ENCODE results near the gene WDSUB1. TPM values are rescaled to one million over a fixed set of nuclear protein-coding genes. Genes with fewer than 3 reads are reported as not detected.

WDSUB1 gene
- polyA plus RNA-seq, 3 donors = 6.0 to 6.3 (median 6.0) TPM

DNA sequence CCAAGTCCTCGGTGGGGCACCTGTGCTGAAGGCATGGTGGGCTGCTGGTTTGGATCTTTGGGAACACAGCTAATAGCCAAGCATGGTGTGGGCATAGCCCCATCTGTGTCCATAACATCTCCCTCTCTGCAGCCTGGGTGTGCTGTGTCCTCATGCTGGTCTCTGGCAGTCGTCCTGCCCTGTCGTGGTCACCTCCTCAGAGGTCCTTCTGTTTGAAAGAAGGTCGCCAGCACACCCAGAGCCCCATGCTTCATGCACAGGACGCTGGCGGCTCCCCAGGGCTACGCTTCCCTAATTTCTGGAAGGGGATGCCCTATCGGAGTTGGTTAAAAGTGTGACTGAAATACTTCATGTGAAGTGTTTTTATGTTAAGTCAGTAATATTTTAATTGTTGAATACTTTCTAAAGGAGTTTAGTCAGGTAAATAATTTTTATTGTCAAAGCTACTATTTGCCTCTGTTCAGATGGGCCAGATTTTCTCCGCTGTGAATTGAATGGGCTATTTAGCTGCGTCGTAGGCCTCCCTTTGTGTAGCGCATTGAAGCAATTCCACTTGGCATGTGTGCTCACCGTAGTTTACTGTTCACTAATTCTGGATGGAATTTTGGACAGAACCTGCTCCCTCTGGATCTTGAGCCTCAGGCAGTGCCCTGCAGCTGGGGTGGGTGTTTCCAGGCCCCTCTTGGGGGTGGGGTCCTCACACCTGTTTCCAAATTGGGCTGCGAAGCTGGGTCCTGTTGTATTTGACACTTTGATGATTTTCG is 81.9 kb downstream of the WDSUB1 start:
- WGBS, 3 donors = 93 to 97% (median 95%) methylated on average over 15 of the region's 15 CpGs
- H3K27ac ChIP-seq (ENCODE audit: low read depth, low read length) = no peak overlapping the region

DNA sequence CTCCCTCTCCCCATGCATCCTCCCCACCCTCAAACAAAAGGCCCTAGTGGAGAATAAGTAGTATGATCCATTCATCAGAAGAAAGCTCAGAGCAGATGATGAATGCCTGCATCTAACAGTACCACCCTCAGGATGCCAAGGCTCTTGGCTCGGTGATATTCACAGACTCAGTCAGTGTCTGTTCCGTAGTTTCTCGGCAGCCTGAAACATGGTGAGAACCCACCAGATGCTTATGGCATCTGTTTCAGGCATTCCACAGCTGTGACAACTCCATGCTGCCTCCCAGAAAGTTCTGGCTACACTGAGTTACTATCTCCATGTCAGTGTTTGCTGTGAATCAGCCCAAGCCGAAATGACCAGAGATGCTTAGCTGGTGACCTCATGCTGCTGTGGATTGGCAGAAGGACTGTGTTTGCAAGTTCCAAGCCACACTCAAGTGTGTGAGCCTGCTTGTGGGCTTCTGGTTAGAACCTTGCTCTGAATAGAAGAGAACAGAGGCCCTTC is 83.9 kb downstream of the WDSUB1 start:
- H3K27ac ChIP-seq (ENCODE audit: low read depth, low read length) = no peak overlapping the region
- WGBS, 3 donors = 36 to 70% (median 60%) methylated on average over 4 of the region's 4 CpGs

DNA sequence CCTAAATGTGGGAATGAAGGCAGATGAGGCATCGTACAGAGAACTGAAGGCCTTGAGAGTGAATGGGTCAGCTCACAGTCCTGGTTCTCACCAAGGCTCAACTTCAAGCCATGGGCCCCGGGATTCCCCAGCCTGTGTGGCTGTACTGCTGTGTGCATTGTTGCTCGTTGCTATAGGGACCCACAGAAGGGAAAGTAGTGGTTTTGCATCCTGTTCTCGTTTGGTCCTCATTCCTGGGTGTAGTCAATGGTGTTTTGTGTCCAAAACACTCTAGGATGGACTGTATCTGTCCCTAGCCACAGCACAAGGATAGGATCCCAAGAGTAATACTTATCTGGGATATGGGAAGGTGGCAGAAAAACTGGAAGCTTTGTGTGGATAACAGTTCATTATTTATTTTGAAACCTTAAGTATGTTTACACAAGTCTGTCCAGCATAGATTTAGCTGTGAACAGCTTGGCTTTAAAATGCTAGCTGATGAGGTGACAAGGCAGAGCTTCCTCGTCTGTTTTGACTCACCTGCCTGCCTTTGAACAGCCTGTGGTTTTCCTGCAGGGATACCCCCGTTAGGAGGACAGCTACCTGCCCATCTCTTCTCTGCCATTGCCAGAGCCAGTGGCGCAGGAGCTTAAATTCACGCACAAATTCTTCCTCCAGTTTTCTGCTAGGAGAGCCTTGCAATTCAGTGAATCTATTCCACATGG is 85.0 kb downstream of the WDSUB1 start:
- 76 to 77% (median 76%) methylated on average over 8 of the region's 8 CpGs for WGBS, 3 donors
- H3K27ac ChIP-seq (ENCODE audit: low read depth, low read length) = no peak overlapping the region

DNA sequence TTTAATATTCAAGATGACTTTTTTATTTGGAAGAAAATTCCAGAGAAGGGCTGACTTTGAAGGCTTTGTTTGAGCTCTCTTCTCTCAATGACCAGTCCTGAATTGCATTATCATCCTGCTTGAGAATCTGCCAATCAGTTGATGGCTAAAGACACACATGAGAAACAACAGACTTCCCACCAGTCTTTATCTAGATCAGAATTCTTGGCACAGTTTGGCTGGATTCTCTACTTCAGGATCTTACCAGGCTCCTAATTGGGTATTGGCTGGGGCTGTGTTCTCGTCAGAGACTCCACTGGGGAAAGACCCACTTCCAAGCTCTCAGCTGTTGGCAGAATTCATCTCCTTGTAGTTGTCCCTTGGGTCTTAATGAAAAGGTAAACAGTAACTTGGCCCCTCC is 86.0 kb downstream of the WDSUB1 start:
- WGBS, 3 donors = 43 to 63% (median 59%) methylated on average over 1 of the region's 1 CpG
- no peak overlapping the region for H3K27ac ChIP-seq (ENCODE audit: low read depth, low read length)

DNA sequence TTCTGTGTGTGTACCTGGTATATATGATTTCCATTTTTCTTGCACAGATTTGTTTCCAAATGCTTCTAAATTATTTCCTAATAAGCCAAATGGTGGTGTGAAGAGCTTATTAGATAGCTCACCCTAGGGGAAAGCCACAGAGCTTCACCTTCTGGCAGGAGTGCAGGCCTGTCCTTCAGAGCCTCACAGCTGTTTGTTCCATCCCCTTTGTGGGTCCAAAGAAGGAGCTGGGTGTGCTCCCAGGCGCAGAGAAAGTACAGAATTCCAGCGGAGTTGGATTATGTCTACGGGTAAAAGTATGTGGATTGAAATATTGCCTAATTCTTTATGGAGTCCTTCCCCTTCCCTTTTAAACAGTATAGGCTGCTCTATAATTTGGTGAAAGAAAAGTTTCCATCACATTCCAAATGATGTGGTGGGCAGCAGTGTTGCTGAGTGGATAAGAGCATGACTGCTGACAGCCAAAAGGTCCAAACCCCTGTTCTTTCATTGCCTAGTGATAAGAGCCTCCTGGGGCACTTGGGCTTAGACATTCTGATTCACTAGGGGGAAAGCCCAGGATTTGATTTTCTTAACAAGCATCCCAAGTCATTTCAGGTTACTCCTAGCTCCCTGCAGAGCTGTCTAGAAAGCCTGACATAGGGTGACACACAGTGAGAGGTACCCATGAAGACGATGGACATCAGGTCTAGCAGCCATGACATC is 86.6 kb downstream of the WDSUB1 start:
- H3K27ac ChIP-seq (ENCODE audit: low read depth, low read length) = no peak overlapping the region
- 74 to 95% (median 87%) methylated on average over 4 of the region's 4 CpGs for WGBS, 3 donors

DNA sequence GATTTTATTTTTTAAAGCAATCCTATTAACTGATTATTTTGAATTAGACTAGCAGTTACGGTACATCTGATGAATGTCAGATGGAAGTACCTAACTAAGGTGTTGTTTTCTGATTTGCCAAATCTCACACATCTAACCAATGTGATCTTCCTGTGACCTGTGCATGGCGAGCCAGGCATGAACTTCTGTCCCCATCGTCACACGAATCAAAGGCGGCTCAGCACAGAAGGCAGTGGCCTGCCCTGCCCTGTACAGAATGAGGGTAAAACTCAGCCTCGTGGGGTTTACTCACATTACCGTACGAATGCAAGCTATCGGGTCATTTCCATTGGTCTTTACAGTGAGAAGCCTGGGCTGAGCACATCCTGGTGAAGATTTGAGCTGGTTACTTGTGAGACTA is 87.3 kb downstream of the WDSUB1 start:
- no peak overlapping the region for H3K27ac ChIP-seq (ENCODE audit: low read depth, low read length)
- WGBS, 3 donors = 91 to 95% (median 94%) methylated on average over 9 of the region's 9 CpGs

DNA sequence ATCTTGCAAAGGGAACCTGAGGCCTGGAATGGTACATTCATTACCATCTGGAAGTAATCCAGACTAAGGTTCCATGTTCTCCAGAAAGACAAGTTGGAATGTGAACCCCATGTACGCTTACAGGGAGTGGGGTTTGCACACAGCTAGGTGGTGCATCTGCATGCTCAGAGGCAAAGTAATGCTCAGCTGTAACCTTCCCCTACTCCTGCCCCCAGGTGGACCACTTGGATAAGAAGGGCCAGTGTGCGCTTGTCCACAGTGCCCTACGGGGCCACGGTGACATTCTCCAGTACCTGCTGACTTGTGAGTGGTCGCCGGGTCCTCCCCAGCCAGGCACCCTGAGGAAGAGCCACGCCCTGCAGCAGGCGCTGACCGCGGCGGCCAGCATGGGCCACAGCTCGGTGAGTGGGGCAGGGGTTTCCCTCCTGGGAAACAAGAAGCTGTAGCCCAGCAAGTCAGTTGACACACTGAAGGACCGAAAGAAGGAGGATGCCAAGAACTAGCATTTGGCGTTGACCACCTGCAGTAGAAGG is 90.0 kb downstream of the WDSUB1 start:
- 96 to 98% (median 97%) methylated on average over 14 of the region's 14 CpGs for WGBS, 3 donors
- no peak overlapping the region for H3K27ac ChIP-seq (ENCODE audit: low read depth, low read length)

DNA sequence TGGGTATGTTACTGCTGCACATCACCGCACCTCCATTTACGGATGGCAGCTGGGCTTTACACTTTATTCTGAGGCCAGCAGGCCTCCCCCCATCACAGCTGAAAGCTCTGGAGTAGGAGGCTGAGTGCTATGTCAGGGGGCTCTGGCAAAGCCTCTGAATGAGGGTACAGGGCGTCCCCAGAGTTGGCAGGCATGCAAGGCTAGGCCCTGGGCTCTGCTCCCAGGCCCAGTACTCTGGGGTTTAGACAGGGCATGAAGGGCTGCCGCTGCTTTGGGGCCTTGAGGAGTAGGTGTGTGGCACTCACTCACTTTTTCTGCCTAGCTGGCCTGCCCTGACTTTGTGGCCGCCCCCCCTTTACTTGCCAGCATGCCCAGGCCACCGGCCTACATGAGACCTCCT is 90.8 kb downstream of the WDSUB1 start:
- H3K27ac ChIP-seq (ENCODE audit: low read depth, low read length) = no peak overlapping the region
- WGBS, 3 donors = 88 to 94% (median 93%) methylated on average over 6 of the region's 6 CpGs

DNA sequence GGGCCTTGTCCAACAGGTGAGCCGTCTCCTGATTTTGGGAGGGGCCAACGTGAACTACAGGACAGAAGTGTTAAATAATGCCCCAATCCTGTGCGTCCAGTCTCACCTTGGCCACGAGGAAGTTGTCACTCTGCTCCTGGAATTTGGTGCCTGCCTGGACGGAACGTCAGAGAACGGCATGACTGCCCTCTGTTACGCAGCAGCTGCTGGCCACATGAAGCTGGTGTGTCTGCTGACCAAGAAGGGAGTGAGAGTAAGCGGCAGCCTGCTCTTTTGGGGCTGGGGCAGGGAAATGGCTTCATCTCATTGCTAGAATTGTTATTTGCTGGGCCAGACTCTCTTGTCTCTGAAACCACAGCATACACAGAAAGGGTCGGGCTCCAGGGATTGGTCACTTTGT is 92.3 kb downstream of the WDSUB1 start:
- WGBS, 3 donors = 84 to 91% (median 89%) methylated on average over 10 of the region's 10 CpGs
- no peak overlapping the region for H3K27ac ChIP-seq (ENCODE audit: low read depth, low read length)

DNA sequence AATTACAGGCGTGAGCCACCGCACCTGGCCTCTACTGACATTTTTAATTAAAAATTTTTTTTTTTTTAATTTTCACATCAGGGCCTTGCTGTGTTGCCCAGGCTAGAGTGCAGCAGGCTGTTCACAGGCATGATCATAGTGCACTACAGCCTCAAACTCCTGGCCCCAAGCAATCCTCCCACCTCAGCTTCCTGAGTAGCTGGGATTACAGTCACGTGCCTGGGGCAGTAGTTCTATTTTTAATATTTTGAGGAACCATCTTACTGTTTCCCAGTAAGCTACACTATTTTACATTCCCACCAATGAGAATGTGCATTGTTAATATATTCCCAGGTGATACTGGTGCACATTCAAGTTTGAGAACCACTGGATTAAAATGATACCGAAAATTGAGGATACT is 92.7 kb downstream of the WDSUB1 start:
- 79 to 99% (median 82%) methylated on average over 4 of the region's 4 CpGs for WGBS, 3 donors
- no peak overlapping the region for H3K27ac ChIP-seq (ENCODE audit: low read depth, low read length)

DNA sequence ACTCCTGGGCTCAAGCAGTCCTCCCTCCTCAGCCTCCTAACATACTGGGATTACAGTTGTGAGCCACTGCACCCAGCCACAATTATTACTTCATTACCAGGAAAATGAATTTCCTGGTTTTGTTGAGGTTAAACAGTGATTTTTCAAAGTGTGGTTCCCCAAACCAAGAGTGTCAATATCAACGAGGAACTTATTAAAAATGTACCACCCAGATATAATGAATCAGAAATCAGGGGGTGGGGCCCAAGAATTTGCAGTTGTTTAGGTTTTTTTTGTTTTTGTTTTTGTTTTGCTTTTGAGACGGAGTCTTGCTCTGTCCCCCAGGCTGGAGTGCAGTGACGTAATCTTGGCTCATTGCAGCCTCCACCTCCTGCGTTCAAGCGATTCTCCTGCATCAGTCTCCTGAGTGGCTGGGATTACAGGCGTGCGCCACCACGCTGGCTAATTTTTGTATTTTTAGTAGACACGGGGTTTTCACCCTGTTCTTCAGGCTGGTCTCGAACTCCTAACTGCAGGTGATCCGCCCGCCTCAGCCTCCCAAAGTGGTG is 94.1 kb downstream of the WDSUB1 start:
- no peak overlapping the region for H3K27ac ChIP-seq (ENCODE audit: low read depth, low read length)
- WGBS, 3 donors = 82 to 95% (median 91%) methylated on average over 12 of the region's 12 CpGs

DNA sequence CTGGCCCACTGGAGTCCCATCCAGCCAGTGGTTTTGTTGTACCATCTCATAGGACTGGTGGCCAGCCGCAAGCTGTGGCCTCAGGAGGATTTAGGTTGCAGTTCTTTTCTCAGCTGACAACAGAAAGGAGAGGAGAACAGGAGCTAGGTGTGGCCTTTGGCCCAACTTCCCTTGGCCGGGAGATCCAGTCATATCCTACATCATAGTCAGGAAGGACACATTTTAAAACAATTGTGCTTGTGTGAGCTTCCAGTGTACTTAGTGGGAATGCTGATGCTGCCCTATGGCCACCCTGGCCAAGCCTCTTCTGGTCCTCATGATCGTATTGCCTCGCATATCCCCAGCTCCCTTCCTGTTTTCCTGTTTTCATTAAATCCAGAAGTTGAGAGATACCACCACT is 98.1 kb downstream of the WDSUB1 start:
- WGBS, 3 donors = 66 to 88% (median 79%) methylated on average over 4 of the region's 4 CpGs
- H3K27ac ChIP-seq (ENCODE audit: low read depth, low read length) = no peak overlapping the region

DNA sequence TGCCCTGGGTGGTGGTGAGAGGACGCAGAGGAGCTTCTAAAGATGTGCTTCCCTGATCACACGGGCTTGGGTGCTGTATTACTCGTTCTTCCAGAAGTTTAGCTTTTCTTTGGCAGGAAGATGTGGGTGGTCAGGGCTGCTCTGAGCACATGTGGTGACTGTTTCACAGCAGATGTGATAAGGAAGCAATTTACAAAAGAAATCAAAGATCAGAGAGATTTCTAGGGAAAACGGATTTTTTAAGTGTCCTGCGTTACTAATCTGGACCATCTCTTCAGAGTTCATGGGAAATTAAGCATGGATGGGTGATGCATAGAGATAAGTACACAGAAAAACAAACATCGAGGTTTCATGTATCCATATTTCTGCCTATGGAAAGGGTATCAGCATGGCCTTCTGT is 99.4 kb downstream of the WDSUB1 start:
- 65 to 72% (median 71%) methylated on average over 6 of the region's 6 CpGs for WGBS, 3 donors
- no peak overlapping the region for H3K27ac ChIP-seq (ENCODE audit: low read depth, low read length)

DNA sequence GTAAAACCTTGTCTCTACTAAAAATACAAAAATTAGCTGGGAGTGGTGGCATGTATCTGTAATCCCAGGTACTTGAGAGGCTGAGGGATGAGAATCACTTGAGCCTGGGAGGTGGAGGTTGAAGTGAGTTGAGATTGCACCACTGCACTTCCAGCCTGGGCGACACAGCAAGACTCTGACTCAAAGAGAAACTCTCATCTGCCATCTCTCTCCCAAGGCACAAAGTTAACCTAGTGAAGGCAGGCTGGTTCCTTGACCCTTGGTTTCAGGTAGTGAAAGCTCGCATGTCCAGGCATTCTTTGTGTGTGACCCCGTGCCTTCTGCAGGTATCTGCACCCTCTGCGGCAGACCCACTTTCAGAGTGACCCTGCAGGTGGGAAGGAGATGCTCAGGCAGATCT is 100.0 kb downstream of the WDSUB1 start:
- WGBS, 3 donors = 91 to 97% (median 95%) methylated on average over 4 of the region's 4 CpGs
- no peak overlapping the region for H3K27ac ChIP-seq (ENCODE audit: low read depth, low read length)
